ENCODE measurements around the gene SPATA3.

Gene SPATA3

GRCh38 chr2:231017231-231017598 lies 21.3 kb downstream of the SPATA3 start:
- TF ChIP-seq TCF12 (IDR thresholded peaks at IDR 0.05; ENCODE audit: low read depth): no peak
- TF ChIP-seq NFIC (IDR thresholded peaks at IDR 0.05): peak; percentile 61

- no peak for TF ChIP-seq TAF1 (IDR thresholded peaks at IDR 0.05; ENCODE audit: low read depth)
- TF ChIP-seq NFIC (IDR thresholded peaks at IDR 0.05): no peak
- no peak for TF ChIP-seq USF1 (IDR thresholded peaks at IDR 0.05)
- no peak for TF ChIP-seq FOXM1 (IDR thresholded peaks at IDR 0.05; ENCODE audit: borderline replicate concordance, low read depth)
- no peak for TF ChIP-seq REST (IDR thresholded peaks at IDR 0.05; ENCODE audit: low read depth)
- TF ChIP-seq TEAD4 (IDR thresholded peaks at IDR 0.05): no peak
These were observed 22.3 kb downstream of the SPATA3 start for GRCh38 chr2:231018184-231018583.

GRCh38 chr2:231028889-231029288 lies 33.0 kb downstream of the SPATA3 start:
- TF ChIP-seq NFIC (IDR thresholded peaks at IDR 0.05): no peak
- TF ChIP-seq CREB1 (IDR thresholded peaks at IDR 0.05; ENCODE audit: low read depth): no peak
- TF ChIP-seq ZBTB7A (IDR thresholded peaks at IDR 0.05; ENCODE audit: low read depth): no peak
- TF ChIP-seq MAX (IDR thresholded peaks at IDR 0.05): no peak
- no peak for TF ChIP-seq USF1 (IDR thresholded peaks at IDR 0.05)
- no peak for TF ChIP-seq EP300 (IDR thresholded peaks at IDR 0.05; ENCODE audit: borderline replicate concordance)
- TF ChIP-seq TAF1 (IDR thresholded peaks at IDR 0.05; ENCODE audit: low read depth): no peak
- TF ChIP-seq YY1 (IDR thresholded peaks at IDR 0.05; ENCODE audit: low read depth): no peak
- no peak for TF ChIP-seq TCF12 (IDR thresholded peaks at IDR 0.05; ENCODE audit: low read depth)
- TF ChIP-seq FOXM1 (IDR thresholded peaks at IDR 0.05; ENCODE audit: borderline replicate concordance, low read depth): no peak
- TF ChIP-seq RAD21 (IDR thresholded peaks at IDR 0.05; ENCODE audit: low read depth): no peak
- no peak for TF ChIP-seq TEAD4 (IDR thresholded peaks at IDR 0.05)

GRCh38 chr2:231029563-231029962 lies 33.6 kb downstream of the SPATA3 start:
- TF ChIP-seq CEBPB (IDR thresholded peaks at IDR 0.05): no peak
- TF ChIP-seq TEAD4 (IDR thresholded peaks at IDR 0.05): no peak

GRCh38 chr2:231030725-231031124 lies 34.8 kb downstream of the SPATA3 start:
- TF ChIP-seq TCF12 (IDR thresholded peaks at IDR 0.05; ENCODE audit: low read depth): no peak
- TF ChIP-seq FOXM1 (IDR thresholded peaks at IDR 0.05; ENCODE audit: borderline replicate concordance, low read depth): no peak
- TF ChIP-seq MAX (IDR thresholded peaks at IDR 0.05): no peak
- no peak for TF ChIP-seq CREB1 (IDR thresholded peaks at IDR 0.05; ENCODE audit: low read depth)
- no peak for TF ChIP-seq REST (IDR thresholded peaks at IDR 0.05; ENCODE audit: low read depth)
- TF ChIP-seq YY1 (IDR thresholded peaks at IDR 0.05; ENCODE audit: low read depth): no peak
- TF ChIP-seq USF1 (IDR thresholded peaks at IDR 0.05): no peak
- TF ChIP-seq ZBTB7A (IDR thresholded peaks at IDR 0.05; ENCODE audit: low read depth): no peak
- no peak for TF ChIP-seq EP300 (IDR thresholded peaks at IDR 0.05; ENCODE audit: borderline replicate concordance)
- no peak for TF ChIP-seq CEBPB (IDR thresholded peaks at IDR 0.05)
- TF ChIP-seq TEAD4 (IDR thresholded peaks at IDR 0.05): no peak
- TF ChIP-seq EGR1 (IDR thresholded peaks at IDR 0.05): no peak
- no peak for TF ChIP-seq TAF1 (IDR thresholded peaks at IDR 0.05; ENCODE audit: low read depth)
- TF ChIP-seq NFIC (IDR thresholded peaks at IDR 0.05): no peak
- no peak for TF ChIP-seq RAD21 (IDR thresholded peaks at IDR 0.05; ENCODE audit: low read depth)

GRCh38 chr2:231032575-231033140 lies 36.7 kb downstream of the SPATA3 start:
- TF ChIP-seq YY1 (IDR thresholded peaks at IDR 0.05; ENCODE audit: low read depth): no peak
- no peak for TF ChIP-seq CEBPB (IDR thresholded peaks at IDR 0.05)
- no peak for TF ChIP-seq REST (IDR thresholded peaks at IDR 0.05; ENCODE audit: low read depth)
- TF ChIP-seq TEAD4 (IDR thresholded peaks at IDR 0.05): no peak
- TF ChIP-seq EGR1 (IDR thresholded peaks at IDR 0.05): no peak
- no peak for TF ChIP-seq EP300 (IDR thresholded peaks at IDR 0.05; ENCODE audit: borderline replicate concordance)
- no peak for TF ChIP-seq NFIC (IDR thresholded peaks at IDR 0.05)
- no peak for TF ChIP-seq MAX (IDR thresholded peaks at IDR 0.05)
